GM06990 (cell line): ENCODE results near the gene HEATR9.

ENCODE experiments used
- DNase-seq: peaks from one replicate; pipeline ENCODE4 v3.0.0-alpha.2; 2011; ENCODE audit not compliant: insufficient read length; ENCODE audit errors: extremely low read depth
- H3K27me3 ChIP-seq: replicated peaks from 2 replicates; pipeline ENCODE4 v1.6.0; 2011; ENCODE audit warnings: low read length; ENCODE audit not compliant: control insufficient read depth, insufficient read depth
- H3K36me3 ChIP-seq: 2 replicates; pipeline ENCODE4 v1.5.1; 2011; ENCODE audit warnings: low read length; ENCODE audit not compliant: control insufficient read depth, insufficient read depth
- H3K4me3 ChIP-seq: replicated peaks from 2 replicates; pipeline ENCODE4 v1.5.1; 2011; ENCODE audit warnings: low read depth, mild to moderate bottlenecking, control low read depth, low read length
- TF ChIP-seq, protein P1 (sequence below): IDR thresholded peaks from 2 replicates; pipeline ENCODE4 v1.5.1; 2011; ENCODE audit warnings: low read length, control low read depth, mild to moderate bottlenecking, inconsistent platforms; ENCODE audit not compliant: insufficient read depth, poor library complexity, severe bottlenecking

The HEATR9 gene

DNA sequence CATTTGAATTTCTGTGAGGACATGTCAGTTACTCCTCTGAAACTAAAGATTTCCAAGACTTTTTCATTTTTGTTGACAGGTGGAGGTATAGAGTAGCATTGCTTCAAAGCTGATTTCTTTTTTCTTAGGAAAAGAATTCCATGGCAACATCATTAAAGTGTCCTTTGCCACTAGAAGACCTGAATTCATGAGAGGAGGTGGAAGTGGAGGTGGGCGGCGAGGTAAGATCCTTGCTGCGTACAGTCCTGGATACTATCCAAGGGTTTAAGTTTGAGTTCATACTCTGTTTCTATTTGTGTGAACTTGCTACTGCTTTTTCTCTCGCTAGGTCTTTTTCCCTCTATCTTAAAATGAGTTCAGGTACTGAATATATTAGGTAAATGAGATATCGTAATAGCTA, 26.5 kb downstream of the HEATR9 start:
- Histone ChIP-seq H3K27me3 (no peaks in the 10 kb centered on the region), H3K4me3 (no peak overlapping the region), H3K36me3 (peaks cover 15% of the 10 kb centered on the region)
- no peak for DNase-seq
- TF ChIP-seq, protein P1, sequence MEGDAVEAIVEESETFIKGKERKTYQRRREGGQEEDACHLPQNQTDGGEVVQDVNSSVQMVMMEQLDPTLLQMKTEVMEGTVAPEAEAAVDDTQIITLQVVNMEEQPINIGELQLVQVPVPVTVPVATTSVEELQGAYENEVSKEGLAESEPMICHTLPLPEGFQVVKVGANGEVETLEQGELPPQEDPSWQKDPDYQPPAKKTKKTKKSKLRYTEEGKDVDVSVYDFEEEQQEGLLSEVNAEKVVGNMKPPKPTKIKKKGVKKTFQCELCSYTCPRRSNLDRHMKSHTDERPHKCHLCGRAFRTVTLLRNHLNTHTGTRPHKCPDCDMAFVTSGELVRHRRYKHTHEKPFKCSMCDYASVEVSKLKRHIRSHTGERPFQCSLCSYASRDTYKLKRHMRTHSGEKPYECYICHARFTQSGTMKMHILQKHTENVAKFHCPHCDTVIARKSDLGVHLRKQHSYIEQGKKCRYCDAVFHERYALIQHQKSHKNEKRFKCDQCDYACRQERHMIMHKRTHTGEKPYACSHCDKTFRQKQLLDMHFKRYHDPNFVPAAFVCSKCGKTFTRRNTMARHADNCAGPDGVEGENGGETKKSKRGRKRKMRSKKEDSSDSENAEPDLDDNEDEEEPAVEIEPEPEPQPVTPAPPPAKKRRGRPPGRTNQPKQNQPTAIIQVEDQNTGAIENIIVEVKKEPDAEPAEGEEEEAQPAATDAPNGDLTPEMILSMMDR: no peak

DNA sequence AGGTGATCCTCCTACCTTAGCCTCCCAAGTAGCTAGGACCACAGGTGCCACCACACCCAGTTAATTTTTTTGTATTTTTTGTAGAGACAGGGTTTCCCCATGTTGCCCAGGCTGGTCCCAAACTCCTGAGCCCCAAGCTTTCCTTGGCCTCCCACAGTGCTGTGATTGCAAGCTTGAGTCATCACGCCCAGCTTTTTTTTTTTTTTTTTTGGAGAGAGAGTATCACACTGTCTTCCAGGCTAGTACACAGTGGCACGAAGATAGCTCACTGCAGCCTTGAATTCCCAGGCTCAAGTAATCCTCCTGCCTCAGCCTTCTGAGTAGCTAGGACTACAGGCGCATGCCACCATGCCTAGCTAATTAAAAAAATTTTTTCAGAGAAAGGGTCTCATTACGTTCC, 27.2 kb downstream of the HEATR9 start:
- DNase-seq: no peak
- TF ChIP-seq, protein P1: no peak
- Histone ChIP-seq H3K27me3 (no peaks in the 10 kb centered on the region), H3K36me3 (peaks cover 20% of the 10 kb centered on the region), H3K4me3 (no peak overlapping the region)

DNA sequence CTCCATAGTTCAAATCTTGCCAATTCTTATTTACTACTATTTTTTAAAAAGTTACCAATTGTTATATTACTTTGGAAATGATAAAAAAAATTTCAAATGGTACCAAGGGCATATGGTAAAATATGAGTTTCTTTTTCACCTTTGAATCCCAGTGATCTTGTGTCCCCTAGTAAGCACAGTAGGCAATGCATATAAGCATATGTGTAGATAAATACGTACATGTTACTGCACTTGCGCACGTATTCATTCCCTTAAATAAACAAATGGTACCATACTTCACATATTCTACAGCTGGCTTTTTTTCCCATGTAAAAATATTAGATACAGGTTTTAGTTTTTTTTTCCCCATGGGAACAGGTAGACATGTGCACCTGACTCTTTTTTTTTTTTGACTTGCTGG, 27.6 kb downstream of the HEATR9 start:
- Histone ChIP-seq H3K4me3 (no peak overlapping the region), H3K36me3 (peaks cover 21% of the 10 kb centered on the region), H3K27me3 (no peaks in the 10 kb centered on the region)
- DNase-seq: no peak
- TF ChIP-seq, protein P1: no peak

DNA sequence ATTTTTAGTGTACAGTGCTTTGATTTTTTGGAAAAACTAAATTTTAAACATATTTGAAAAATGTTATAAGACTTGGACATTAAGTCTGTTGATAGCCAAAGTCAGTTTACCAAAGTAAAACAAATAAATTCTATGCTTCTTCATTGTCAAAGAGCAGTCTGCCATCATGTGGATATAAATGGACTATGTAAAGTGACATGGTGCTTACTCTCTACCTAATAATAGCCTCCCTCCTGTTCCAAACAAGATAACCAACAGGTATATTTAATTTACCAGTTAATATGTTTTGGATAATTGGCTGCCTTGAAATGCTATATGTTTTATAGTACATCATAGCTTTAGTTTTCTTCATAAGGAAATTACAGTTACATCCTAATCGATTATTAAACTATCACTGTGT, 43.5 kb downstream of the HEATR9 start:
- no peak for DNase-seq
- Histone ChIP-seq H3K4me3 (no peak overlapping the region), H3K36me3 (peaks cover 5% of the 10 kb centered on the region), H3K27me3 (no peaks in the 10 kb centered on the region)
- TF ChIP-seq, protein P1: no peak

DNA sequence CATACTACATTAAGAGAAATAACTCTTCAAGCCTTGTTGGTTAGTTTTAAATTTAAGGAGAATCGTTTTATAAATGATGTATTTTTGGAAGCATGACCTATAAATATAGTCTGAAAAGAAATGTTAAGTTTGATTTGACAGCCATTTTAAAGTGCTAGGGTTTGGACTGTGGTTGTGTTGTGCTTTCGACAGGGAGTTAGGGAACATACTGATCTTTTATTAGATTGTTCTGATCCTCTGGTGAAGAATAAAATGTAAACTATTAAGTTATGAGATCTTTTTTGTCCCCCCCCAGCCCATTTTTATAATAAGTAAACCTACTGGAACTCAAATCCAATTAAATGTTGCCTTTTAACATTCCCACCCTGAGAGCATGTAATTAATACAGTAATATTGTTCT, 47.4 kb downstream of the HEATR9 start:
- TF ChIP-seq, protein P1: no peak
- no peak for DNase-seq
- Histone ChIP-seq H3K27me3 (no peaks in the 10 kb centered on the region), H3K4me3 (no peak overlapping the region), H3K36me3 (peaks cover 8% of the 10 kb centered on the region)

DNA sequence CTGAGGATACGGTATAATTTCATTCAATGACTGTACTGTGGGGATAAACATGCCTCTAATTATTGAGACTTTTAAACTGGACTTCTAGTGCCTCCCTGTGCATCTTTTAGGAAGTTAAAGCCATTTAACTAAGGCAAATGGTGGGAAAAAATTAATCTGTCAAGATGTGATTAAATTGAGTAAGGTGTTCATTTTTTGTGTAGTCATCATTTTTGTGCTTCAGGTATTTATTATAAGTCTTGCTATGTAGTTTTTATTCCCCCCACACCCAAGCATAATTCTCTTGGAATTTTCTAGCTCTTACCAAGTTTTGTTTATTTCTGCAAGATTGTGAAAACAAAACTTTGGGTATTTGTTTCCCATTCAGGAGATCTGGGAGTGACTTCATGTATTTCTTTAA, 49.2 kb downstream of the HEATR9 start:
- Histone ChIP-seq H3K4me3 (no peak overlapping the region), H3K36me3 (peaks cover 8% of the 10 kb centered on the region), H3K27me3 (no peaks in the 10 kb centered on the region)
- TF ChIP-seq, protein P1: no peak
- no peak for DNase-seq
